ENCODE measurements around the gene NOTCH2.

DNA sequence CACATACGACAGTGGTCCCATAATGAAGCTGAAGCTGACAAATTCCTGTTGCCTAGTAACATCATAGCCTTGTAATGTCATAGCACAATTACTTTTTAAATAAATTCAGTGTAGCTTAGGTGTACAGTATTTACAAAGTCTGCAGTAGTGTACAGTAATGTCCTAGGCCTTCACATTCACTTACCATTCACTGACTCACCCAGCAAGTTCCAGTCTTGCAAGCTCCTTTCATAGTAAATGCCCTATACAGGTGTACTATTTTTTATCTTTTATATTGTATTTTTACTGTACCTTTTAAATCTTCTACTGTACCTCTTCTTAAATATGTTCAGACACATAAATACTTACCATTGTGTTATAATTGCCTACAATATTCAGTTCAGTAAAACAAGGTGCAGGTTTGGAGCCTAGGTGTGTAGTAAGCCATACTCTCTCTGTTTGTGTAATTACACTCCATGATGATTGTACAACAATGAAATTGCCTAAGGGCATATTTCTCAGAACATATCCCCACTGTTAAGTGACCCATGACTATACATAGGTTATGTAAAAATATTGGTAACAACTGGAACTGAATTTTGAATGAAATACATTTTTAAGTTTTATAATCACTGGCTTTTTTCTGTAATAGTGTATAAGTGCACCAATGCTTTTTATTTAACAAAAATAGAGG, 139.7 kb downstream of the NOTCH2 start:
- TF ChIP-seq, protein P1, sequence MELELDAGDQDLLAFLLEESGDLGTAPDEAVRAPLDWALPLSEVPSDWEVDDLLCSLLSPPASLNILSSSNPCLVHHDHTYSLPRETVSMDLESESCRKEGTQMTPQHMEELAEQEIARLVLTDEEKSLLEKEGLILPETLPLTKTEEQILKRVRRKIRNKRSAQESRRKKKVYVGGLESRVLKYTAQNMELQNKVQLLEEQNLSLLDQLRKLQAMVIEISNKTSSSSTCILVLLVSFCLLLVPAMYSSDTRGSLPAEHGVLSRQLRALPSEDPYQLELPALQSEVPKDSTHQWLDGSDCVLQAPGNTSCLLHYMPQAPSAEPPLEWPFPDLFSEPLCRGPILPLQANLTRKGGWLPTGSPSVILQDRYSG (tag; conservative IDR thresholded peaks at IDR 0.05; ENCODE audit: low read depth), result no peak
- no peak for TF ChIP-seq MXI1 (IDR thresholded peaks at IDR 0.05; ENCODE audit: low read depth, low read length)
- TF ChIP-seq EP300 (IDR thresholded peaks at IDR 0.05; ENCODE audit: low read length), result no peak
- no peak for TF ChIP-seq CTCF (IDR thresholded peaks at IDR 0.05 in 2 of 3, conservative IDR thresholded peaks at IDR 0.05 in 1 of 3; ENCODE audit: insufficient read depth in 2 of 3, low read depth in 1 of 3, low read length in 3 of 3)
- TF ChIP-seq ATF3 (IDR thresholded peaks at IDR 0.05), result no peak
- TF ChIP-seq ATF3 (CRISPR knock-in tag; conservative IDR thresholded peaks at IDR 0.05), result no peak

Data from K562 (cell line).